ENCODE data around the gene SERPINE3.

- TF ChIP-seq POLR2AphosphoS5 (IDR thresholded peaks at IDR 0.05): no peak
- TF ChIP-seq CTCF (IDR thresholded peaks at IDR 0.05): no peak
- no peak for TF ChIP-seq EP300 (IDR thresholded peaks at IDR 0.05; ENCODE audit: low read depth)
- TF ChIP-seq POLR2A (IDR thresholded peaks at IDR 0.05): no peak
Measured at GRCh38 chr13:51303063-51303552, 36.4 kb upstream of the SERPINE3 start.

Measured in transverse colon (tissue), 4 donors.